GM18517 (cell line): ENCODE measurements around the gene GALNT13.

Experiments used
- ATAC-seq: cut with Tn5 transposase; IDR thresholded peaks from one replicate; pipeline ENCODE4 v1.9.1; 2021; ENCODE audit warnings: mild to moderate bottlenecking, moderate library complexity; ENCODE audit not compliant: unreplicated experiment

The GALNT13 gene

GRCh38 chr2:154289870-154290269 is 418.1 kb downstream of the GALNT13 start:
- ATAC-seq: no peak

GRCh38 chr2:154291511-154291910 is 419.8 kb downstream of the GALNT13 start:
- ATAC-seq: no peak

GRCh38 chr2:154291927-154292326 is 420.2 kb downstream of the GALNT13 start:
- ATAC-seq: no peak

GRCh38 chr2:154293864-154294263 is 422.1 kb downstream of the GALNT13 start:
- no peak for ATAC-seq

GRCh38 chr2:154306266-154306970 is 434.7 kb downstream of the GALNT13 start:
- no peak for ATAC-seq

GRCh38 chr2:154307007-154307406 is 435.3 kb downstream of the GALNT13 start:
- ATAC-seq: no peak

- no peak for ATAC-seq
These were observed 452.9 kb downstream of the GALNT13 start for GRCh38 chr2:154324601-154325000.

GRCh38 chr2:154329510-154329909 is 457.8 kb downstream of the GALNT13 start:
- ATAC-seq: no peak

- ATAC-seq: no peak
These were observed 460.1 kb downstream of the GALNT13 start for GRCh38 chr2:154331784-154332183.

GRCh38 chr2:154336201-154336600 is 464.5 kb downstream of the GALNT13 start:
- ATAC-seq: no peak

GRCh38 chr2:154338352-154338967 is 466.7 kb downstream of the GALNT13 start:
- no peak for ATAC-seq

GRCh38 chr2:154343282-154343681 is 471.6 kb downstream of the GALNT13 start:
- no peak for ATAC-seq

- no peak for ATAC-seq
These were observed 479.2 kb downstream of the GALNT13 start for GRCh38 chr2:154350911-154351310.

GRCh38 chr2:154361276-154361675 is 489.6 kb downstream of the GALNT13 start:
- no peak for ATAC-seq

- ATAC-seq: no peak
These were observed 496.4 kb downstream of the GALNT13 start for GRCh38 chr2:154368153-154368552.

- no peak for ATAC-seq
These were observed 499.2 kb downstream of the GALNT13 start for GRCh38 chr2:154370873-154371272.

- ATAC-seq: no peak
These were observed 502.7 kb downstream of the GALNT13 start for GRCh38 chr2:154374416-154374815.

- ATAC-seq: no peak
These were observed 503.8 kb downstream of the GALNT13 start for GRCh38 chr2:154375579-154375931.

- ATAC-seq: no peak
These were observed 510.4 kb downstream of the GALNT13 start for GRCh38 chr2:154381931-154382794.

- ATAC-seq: no peak
These were observed 514.5 kb downstream of the GALNT13 start for GRCh38 chr2:154386186-154386585.

- ATAC-seq: no peak
These were observed 519.3 kb downstream of the GALNT13 start for GRCh38 chr2:154391051-154391450.

GRCh38 chr2:154392256-154392655 is 520.5 kb downstream of the GALNT13 start:
- ATAC-seq: peak; percentile 93
